ENCODE data around the gene RPAP2.
"Not testable (repeated sequence)": the region's sequence is repeated elsewhere in the genome, so short reads cannot be mapped to it uniquely, and the experiment has no call there.

The RPAP2 gene

GRCh38 chr1:92298573-92299476, at the start of gene RPAP2, which contains the start of gene GLMN:
Gene RPAP2, plus strand, starts transcription at chr1:92299059. Its CDS starts 15 bp downstream, at chr1:92299074.
Gene GLMN, minus strand, starts transcription at chr1:92298987. Its CDS starts 988 bp downstream, at chr1:92297999.
- Histone ChIP-seq H3K9ac (ENCODE audit: low read length) (peak within 1 kb of the TSS; percentile 80), H3K4me3 (ENCODE audit: low read length) (peak within 1 kb of the TSS; percentile 76), H3K27ac (ENCODE audit: low read length) (peak within 1 kb of the TSS; percentile 90), H3K27me3 (ENCODE audit: control insufficient read depth, insufficient read depth, low read length) (no peaks in the 10 kb centered on the region), H3K4me1 (ENCODE audit: control insufficient read depth, low read depth, low read length) (peaks cover 6% of the 10 kb centered on the region), H3K9me3 (ENCODE audit: control insufficient read depth, low read depth, low read length) (no peaks in the 10 kb centered on the region), H3K36me3 (ENCODE audit: control insufficient read depth, low read depth, low read length) (peaks cover 20% of the 10 kb centered on the region)

- H3K27me3 ChIP-seq (ENCODE audit: control insufficient read depth, insufficient read depth, low read length): not testable (repeated sequence)
These were observed 44.1 kb upstream of the RPAP2 start for GRCh38 chr1:92254714-92255113.

GRCh38 chr1:92259350-92259749, 39.5 kb upstream of the RPAP2 start:
- Histone ChIP-seq H3K9me3 (ENCODE audit: control insufficient read depth, low read depth, low read length) (no peaks in the 10 kb centered on the region), H3K4me1 (ENCODE audit: control insufficient read depth, low read depth, low read length) (no peaks in the 10 kb centered on the region), H3K9ac (ENCODE audit: low read length) (no peak overlapping the region), H3K4me3 (ENCODE audit: low read length) (no peak overlapping the region), H3K27ac (ENCODE audit: low read length) (no peak overlapping the region), H3K27me3 (ENCODE audit: control insufficient read depth, insufficient read depth, low read length) (no peaks in the 10 kb centered on the region), H3K36me3 (ENCODE audit: control insufficient read depth, low read depth, low read length) (peaks cover 26% of the 10 kb centered on the region)

More at GRCh38 chr1:92254714-92255113, 44.1 kb upstream of the RPAP2 start:
- not testable (repeated sequence) for H3K9me3 ChIP-seq (ENCODE audit: control insufficient read depth, low read depth, low read length); H3K36me3 ChIP-seq (ENCODE audit: control insufficient read depth, low read depth, low read length); H3K4me1 ChIP-seq (ENCODE audit: control insufficient read depth, low read depth, low read length); H3K4me3 ChIP-seq (ENCODE audit: low read length); H3K27ac ChIP-seq (ENCODE audit: low read length); H3K9ac ChIP-seq (ENCODE audit: low read length)

GRCh38 chr1:92262516-92262915, 36.3 kb upstream of the RPAP2 start:
- Histone ChIP-seq H3K27ac (ENCODE audit: low read length) (no peak overlapping the region), H3K36me3 (ENCODE audit: control insufficient read depth, low read depth, low read length) (peaks cover 30% of the 10 kb centered on the region), H3K4me3 (ENCODE audit: low read length) (no peak overlapping the region), H3K4me1 (ENCODE audit: control insufficient read depth, low read depth, low read length) (no peaks in the 10 kb centered on the region), H3K9ac (ENCODE audit: low read length) (no peak overlapping the region), H3K9me3 (ENCODE audit: control insufficient read depth, low read depth, low read length) (no peaks in the 10 kb centered on the region), H3K27me3 (ENCODE audit: control insufficient read depth, insufficient read depth, low read length) (no peaks in the 10 kb centered on the region)

- Histone ChIP-seq H3K4me1 (ENCODE audit: control insufficient read depth, low read depth, low read length) (no peaks in the 10 kb centered on the region), H3K36me3 (ENCODE audit: control insufficient read depth, low read depth, low read length) (peaks cover 40% of the 10 kb centered on the region), H3K4me3 (ENCODE audit: low read length) (no peak overlapping the region)
These were observed 25.8 kb upstream of the RPAP2 start for GRCh38 chr1:92273039-92273438.

GRCh38 chr1:92274939-92275338, 23.9 kb upstream of the RPAP2 start:
- Histone ChIP-seq H3K27me3 (ENCODE audit: control insufficient read depth, insufficient read depth, low read length) (no peaks in the 10 kb centered on the region), H3K9me3 (ENCODE audit: control insufficient read depth, low read depth, low read length) (no peaks in the 10 kb centered on the region), H3K9ac (ENCODE audit: low read length) (no peak overlapping the region), H3K4me1 (ENCODE audit: control insufficient read depth, low read depth, low read length) (no peaks in the 10 kb centered on the region), H3K36me3 (ENCODE audit: control insufficient read depth, low read depth, low read length) (peaks cover 29% of the 10 kb centered on the region), H3K27ac (ENCODE audit: low read length) (no peak overlapping the region), H3K4me3 (ENCODE audit: low read length) (no peak overlapping the region)

More at GRCh38 chr1:92273039-92273438, 25.8 kb upstream of the RPAP2 start:
- H3K9ac ChIP-seq (ENCODE audit: low read length): no peak overlapping the region
- H3K27ac ChIP-seq (ENCODE audit: low read length): no peak overlapping the region
- H3K9me3 ChIP-seq (ENCODE audit: control insufficient read depth, low read depth, low read length): no peaks in the 10 kb centered on the region
- H3K27me3 ChIP-seq (ENCODE audit: control insufficient read depth, insufficient read depth, low read length): no peaks in the 10 kb centered on the region

- Histone ChIP-seq H3K27ac (ENCODE audit: low read length) (no peak overlapping the region), H3K4me3 (ENCODE audit: low read length) (no peak overlapping the region), H3K4me1 (ENCODE audit: control insufficient read depth, low read depth, low read length) (no peaks in the 10 kb centered on the region), H3K27me3 (ENCODE audit: control insufficient read depth, insufficient read depth, low read length) (no peaks in the 10 kb centered on the region), H3K36me3 (ENCODE audit: control insufficient read depth, low read depth, low read length) (peaks cover 27% of the 10 kb centered on the region), H3K9me3 (ENCODE audit: control insufficient read depth, low read depth, low read length) (no peaks in the 10 kb centered on the region), H3K9ac (ENCODE audit: low read length) (no peak overlapping the region)
These were observed 22.8 kb upstream of the RPAP2 start for GRCh38 chr1:92276082-92276481.

- Histone ChIP-seq H3K9me3 (ENCODE audit: control insufficient read depth, low read depth, low read length) (no peaks in the 10 kb centered on the region), H3K36me3 (ENCODE audit: control insufficient read depth, low read depth, low read length) (peaks cover 25% of the 10 kb centered on the region), H3K4me3 (ENCODE audit: low read length) (no peak overlapping the region), H3K9ac (ENCODE audit: low read length) (no peak overlapping the region), H3K27me3 (ENCODE audit: control insufficient read depth, insufficient read depth, low read length) (no peaks in the 10 kb centered on the region), H3K27ac (ENCODE audit: low read length) (no peak overlapping the region), H3K4me1 (ENCODE audit: control insufficient read depth, low read depth, low read length) (no peaks in the 10 kb centered on the region)
These were observed 21.6 kb upstream of the RPAP2 start for GRCh38 chr1:92277105-92277723.

GRCh38 chr1:92279781-92280180, 19.1 kb upstream of the RPAP2 start:
- H3K36me3 ChIP-seq (ENCODE audit: control insufficient read depth, low read depth, low read length): peaks cover 14% of the 10 kb centered on the region

GRCh38 chr1:92281411-92281810, 17.4 kb upstream of the RPAP2 start:
- H3K9me3 ChIP-seq (ENCODE audit: control insufficient read depth, low read depth, low read length); H3K4me1 ChIP-seq (ENCODE audit: control insufficient read depth, low read depth, low read length); H3K27ac ChIP-seq (ENCODE audit: low read length); H3K27me3 ChIP-seq (ENCODE audit: control insufficient read depth, insufficient read depth, low read length); H3K9ac ChIP-seq (ENCODE audit: low read length); H3K4me3 ChIP-seq (ENCODE audit: low read length): not testable (repeated sequence)
- peaks cover 15% of the 10 kb centered on the region for H3K36me3 ChIP-seq (ENCODE audit: control insufficient read depth, low read depth, low read length)

More at GRCh38 chr1:92279781-92280180, 19.1 kb upstream of the RPAP2 start:
- not testable (repeated sequence) for H3K27me3 ChIP-seq (ENCODE audit: control insufficient read depth, insufficient read depth, low read length); H3K9me3 ChIP-seq (ENCODE audit: control insufficient read depth, low read depth, low read length); H3K4me1 ChIP-seq (ENCODE audit: control insufficient read depth, low read depth, low read length); H3K9ac ChIP-seq (ENCODE audit: low read length); H3K27ac ChIP-seq (ENCODE audit: low read length); H3K4me3 ChIP-seq (ENCODE audit: low read length)

- Histone ChIP-seq H3K27me3 (ENCODE audit: control insufficient read depth, insufficient read depth, low read length) (no peaks in the 10 kb centered on the region), H3K4me3 (ENCODE audit: low read length) (no peak overlapping the region), H3K27ac (ENCODE audit: low read length) (no peak overlapping the region), H3K9ac (ENCODE audit: low read length) (no peak overlapping the region), H3K4me1 (ENCODE audit: control insufficient read depth, low read depth, low read length) (no peaks in the 10 kb centered on the region), H3K9me3 (ENCODE audit: control insufficient read depth, low read depth, low read length) (no peaks in the 10 kb centered on the region), H3K36me3 (ENCODE audit: control insufficient read depth, low read depth, low read length) (peaks cover 53% of the 10 kb centered on the region)
These were observed 7.4 kb upstream of the RPAP2 start for GRCh38 chr1:92291372-92291999.
